Esophagus squamous epithelium (tissue), 4 donors: Measurements from ENCODE around the gene PTPRN2.

Experiments
- CTCF ChIP-seq, 6 experiments: fragments of 450-650 bp in 4 of 6; fragments of 200-600 bp in 2 of 6; sonication (generic) in 2 of 6; IDR thresholded peaks; one replicate each; pipeline ENCODE4 v1.5.1; 2016 to 2019; ENCODE audit warnings: antibody characterized with exemption in 6 of 6, mild to moderate bottlenecking in 4 of 6, moderate library complexity in 4 of 6
- POLR2A ChIP-seq, 4 donors: fragments of 450-650 bp; IDR thresholded peaks; one replicate each; pipeline ENCODE4 v1.6.1; 2017; ENCODE audit warnings: antibody characterized with exemption in 4 of 4, mild to moderate bottlenecking in 4 of 4, moderate library complexity in 3 of 4

- TF ChIP-seq CTCF (IDR thresholded peaks at IDR 0.05) (no peak), POLR2A (IDR thresholded peaks at IDR 0.05) (no peak)
Measured at GRCh38 chr7:158106272-158106671, 481.4 kb downstream of the PTPRN2 start.
